Nephron (organoid): ENCODE measurements around the gene PEX10.

Source experiments
- H3K27ac Mint-ChIP-seq, 3 experiments: 2 replicates each; pipeline ENCODE4 v1.8.0; 2020; ENCODE audit warnings: mixed read lengths in 3 of 3, mild to moderate bottlenecking in 2 of 3, moderate library complexity in 1 of 3
- H3K27me3 Mint-ChIP-seq: 2 replicates; pipeline ENCODE4 v1.8.0; 2021; ENCODE audit warnings: low read depth, mild to moderate bottlenecking, moderate library complexity, mixed read lengths
- H3K36me3 Mint-ChIP-seq: 2 replicates; pipeline ENCODE4 v1.8.0; 2020; ENCODE audit warnings: low read depth, mixed read lengths
- H3K4me1 Mint-ChIP-seq: 2 replicates; pipeline ENCODE4 v1.8.0; 2020; ENCODE audit warnings: mixed read lengths
- H3K4me3 Mint-ChIP-seq, 3 experiments: 2 replicates each; pipeline ENCODE4 v1.8.0; 2020; ENCODE audit warnings: mild to moderate bottlenecking in 3 of 3, mixed read lengths in 3 of 3, moderate library complexity in 2 of 3
- H3K9me3 Mint-ChIP-seq: 2 replicates; pipeline ENCODE4 v1.8.0; 2020; ENCODE audit warnings: mixed read lengths
- CTCF ChIP-seq, 3 experiments: fragments of 200-600 bp; sonication (generic); IDR thresholded peaks; one replicate each; pipeline ENCODE4 v1.5.0; 2021; ENCODE audit warnings: antibody characterized with exemption in 3 of 3; ENCODE audit not compliant: unreplicated experiment in 3 of 3

The PEX10 gene

GRCh38 chr1:2427976-2428375 is 15.6 kb upstream of the PEX10 start:
- Mint-ChIP-seq H3K4me1 (no peaks in the 10 kb centered on the region), H3K36me3 (no peaks in the 10 kb centered on the region), H3K4me3 (no peak overlapping the region), H3K9me3 (peaks cover 4% of the 10 kb centered on the region), H3K27ac (no peak overlapping the region), H3K27me3 (peaks cover 24% of the 10 kb centered on the region)
- TF ChIP-seq CTCF (IDR thresholded peaks at IDR 0.05; ENCODE audit: unreplicated experiment in 3 of 3): no peak

- TF ChIP-seq CTCF (IDR thresholded peaks at IDR 0.05; ENCODE audit: unreplicated experiment in 3 of 3): no peak
- Mint-ChIP-seq H3K27me3 (peaks cover 23% of the 10 kb centered on the region), H3K4me3 (no peak overlapping the region), H3K4me1 (no peaks in the 10 kb centered on the region), H3K27ac (no peak overlapping the region), H3K9me3 (peaks cover 4% of the 10 kb centered on the region), H3K36me3 (no peaks in the 10 kb centered on the region)
Measured at GRCh38 chr1:2427051-2427450, 14.7 kb upstream of the PEX10 start.

- Mint-ChIP-seq H3K4me3 (no peak overlapping the region), H3K9me3 (peaks cover 4% of the 10 kb centered on the region), H3K36me3 (no peaks in the 10 kb centered on the region), H3K27me3 (peaks cover 25% of the 10 kb centered on the region), H3K4me1 (no peaks in the 10 kb centered on the region), H3K27ac (no peak overlapping the region)
- TF ChIP-seq CTCF (IDR thresholded peaks at IDR 0.05; ENCODE audit: unreplicated experiment in 3 of 3): no peak
Measured at GRCh38 chr1:2426540-2426939, 14.2 kb upstream of the PEX10 start.

GRCh38 chr1:2425892-2426291 is 13.5 kb upstream of the PEX10 start:
- Mint-ChIP-seq H3K27ac (no peak overlapping the region), H3K4me1 (no peaks in the 10 kb centered on the region), H3K27me3 (peaks cover 20% of the 10 kb centered on the region), H3K36me3 (no peaks in the 10 kb centered on the region), H3K4me3 (no peak overlapping the region), H3K9me3 (peaks cover 4% of the 10 kb centered on the region)
- no peak for TF ChIP-seq CTCF (IDR thresholded peaks at IDR 0.05; ENCODE audit: unreplicated experiment in 3 of 3)

GRCh38 chr1:2422523-2422922 is 10.2 kb upstream of the PEX10 start:
- H3K27me3 Mint-ChIP-seq: peaks cover 32% of the 10 kb centered on the region
- no peak overlapping the region for H3K4me3 Mint-ChIP-seq
- no peak overlapping the region for H3K27ac Mint-ChIP-seq
- no peak for TF ChIP-seq CTCF (IDR thresholded peaks at IDR 0.05; ENCODE audit: unreplicated experiment in 3 of 3)
- H3K9me3 Mint-ChIP-seq: peaks cover 4% of the 10 kb centered on the region
- H3K36me3 Mint-ChIP-seq: no peaks in the 10 kb centered on the region
- no peaks in the 10 kb centered on the region for H3K4me1 Mint-ChIP-seq

- H3K27me3 Mint-ChIP-seq: peaks cover 45% of the 10 kb centered on the region
- no peaks in the 10 kb centered on the region for H3K36me3 Mint-ChIP-seq
- H3K27ac Mint-ChIP-seq: no peak overlapping the region
- H3K4me3 Mint-ChIP-seq: no peak overlapping the region
- peaks cover 4% of the 10 kb centered on the region for H3K9me3 Mint-ChIP-seq
- H3K4me1 Mint-ChIP-seq: peaks cover 2% of the 10 kb centered on the region
- TF ChIP-seq CTCF (IDR thresholded peaks at IDR 0.05; ENCODE audit: unreplicated experiment in 3 of 3): no peak
Measured at GRCh38 chr1:2419416-2419815, 7.1 kb upstream of the PEX10 start.
